CD4-positive, alpha-beta T cell (primary cell): ENCODE measurements around the gene CUL9. TPM values are rescaled to one million over a fixed set of nuclear protein-coding genes. Genes with fewer than 3 reads are reported as not detected.

ENCODE experiments used
- ATAC-seq: fragments of 200-7000 bp; cut with Tn5 transposase; one replicate; pipeline ENCODE4 v1.10.0; 2022; ENCODE audit warnings: mild to moderate bottlenecking; ENCODE audit not compliant: poor library complexity
- CTCF ChIA-PET: fragments of 350-600 bp; sonication (Branson Sonifier 250); formaldehyde crosslinking; loops from one replicate; lab custom pipeline; 2021; ENCODE audit warnings: antibody characterized with exemption, inconsistent platforms; lab: Charles Lee
- POLR2A ChIA-PET: fragments of 350-600 bp; sonication (Branson Sonifier 250); formaldehyde crosslinking; loops from one replicate; lab custom pipeline; 2021; ENCODE audit warnings: antibody characterized with exemption, inconsistent platforms; lab: Charles Lee
- DNase-seq, 14 experiments: peaks; one replicate each; pipeline ENCODE4 v3.0.0-alpha.2; 2013 to 2020; ENCODE audit warnings: mixed read lengths in 2 of 14
- H3K27ac ChIP-seq, 2 donors: one replicate each; pipeline versions ENCODE4 v1.5.1 to v1.7.0; 2013; ENCODE audit warnings: low read length in 2 of 2, low read depth in 1 of 2, mild to moderate bottlenecking in 1 of 2
- H3K27me3 ChIP-seq, 2 experiments: 1 replicate in 1 of 2; 2 replicates in 1 of 2; pipeline versions ENCODE4 v1.6.1 to v1.7.0; 2013; ENCODE audit warnings: low read length in 2 of 2, control low read depth in 1 of 2, mild to moderate bottlenecking in 1 of 2, moderate library complexity in 1 of 2; ENCODE audit not compliant: insufficient read depth in 2 of 2, control insufficient read depth in 1 of 2
- H3K36me3 ChIP-seq: one replicate; pipeline ENCODE4 v1.6.1; 2013; ENCODE audit warnings: low read length, control low read depth; ENCODE audit not compliant: insufficient read depth
- H3K4me1 ChIP-seq: one replicate; pipeline ENCODE4 v1.6.1; 2013; ENCODE audit warnings: low read length, control low read depth; ENCODE audit not compliant: insufficient read depth
- H3K4me3 ChIP-seq: one replicate; pipeline ENCODE4 v1.5.1; 2013; ENCODE audit warnings: mild to moderate bottlenecking, low read length, moderate library complexity
- H3K9me3 ChIP-seq, 2 experiments: 1 replicate in 1 of 2; 2 replicates in 1 of 2; pipeline versions ENCODE4 v1.6.1 to v1.7.0; 2013; ENCODE audit warnings: low read length in 2 of 2, mild to moderate bottlenecking in 2 of 2, control low read depth in 1 of 2, moderate library complexity in 1 of 2; ENCODE audit not compliant: control insufficient read depth in 1 of 2, insufficient read depth in 1 of 2
- H3K27ac Mint-ChIP-seq: one replicate; pipeline ENCODE4 v1.8.0; 2020; ENCODE audit warnings: mixed read lengths
- H3K27me3 Mint-ChIP-seq: one replicate; pipeline ENCODE4 v1.8.0; 2021; ENCODE audit warnings: mixed read lengths
- H3K36me3 Mint-ChIP-seq: one replicate; pipeline ENCODE4 v1.8.0; 2021; ENCODE audit warnings: low read depth, mixed read lengths
- H3K4me1 Mint-ChIP-seq: one replicate; pipeline ENCODE4 v1.8.0; 2021; ENCODE audit warnings: low read depth, mixed read lengths
- H3K4me3 Mint-ChIP-seq: one replicate; pipeline ENCODE4 v1.8.0; 2020; ENCODE audit warnings: mild to moderate bottlenecking, mixed read lengths
- H3K9me3 Mint-ChIP-seq: one replicate; pipeline ENCODE4 v1.8.0; 2020; ENCODE audit warnings: mixed read lengths
- intact Hi-C, 2 experiments: fragments of 100-400 bp; cut with DNase I in 1 of 2; cut with micrococcal nuclease in 1 of 2; formaldehyde crosslinking; loops; one replicate each; pipeline versions ENCODE4 v1.15.1 to v1.9.0; 2023 to 2025; cut with DNase I, micrococcal nuclease
- total RNA-seq, 174 experiments: library from RNA in 2 of 174; stranded (reverse) in 2 of 174; gene quantifications; one replicate each; pipeline ENCODE4 v1.2.3 and lab custom pipeline; 2021 to 2026
- TF ChIP-seq, protein P1 (sequence below): fragments of 200-600 bp; IDR thresholded peaks from one replicate; pipeline ENCODE4 v1.8.0; 2022; ENCODE audit warnings: antibody characterized with exemption, mild to moderate bottlenecking

Gene CUL9
- total RNA-seq, 2 experiments from 2014 or later = 75.5 to 79.2 TPM

DNA sequence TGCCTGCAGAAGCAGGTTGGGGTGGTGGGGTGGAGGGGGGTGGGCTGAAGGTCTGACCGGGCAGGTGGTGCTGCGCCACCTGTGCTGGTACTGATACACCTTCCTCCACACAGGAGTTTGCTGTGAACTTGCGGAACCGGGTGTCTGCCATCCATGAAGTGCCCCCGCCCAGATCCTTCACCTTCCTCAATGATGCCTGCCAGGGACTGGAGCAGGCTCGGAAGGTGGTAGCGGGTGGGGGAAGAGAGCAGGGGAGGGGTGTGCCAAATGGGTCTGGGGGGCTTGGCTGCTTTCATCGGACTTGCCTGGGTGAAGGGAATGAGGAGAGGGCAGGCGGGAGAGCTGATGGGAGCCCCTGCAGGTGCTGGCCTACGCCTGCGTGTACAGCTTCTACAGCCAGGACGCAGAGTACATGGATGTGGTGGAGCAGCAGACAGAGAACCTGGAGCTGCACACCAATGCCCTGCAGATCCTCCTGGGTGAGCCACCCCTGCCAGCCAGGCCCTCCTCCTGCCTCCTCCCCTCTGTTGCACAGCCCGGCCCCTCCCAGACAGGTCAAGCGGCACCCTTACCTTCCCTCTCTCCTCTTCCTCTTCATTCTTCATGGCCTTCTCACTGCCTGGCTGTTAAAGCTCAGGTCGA, 40.5 kb downstream of the CUL9 start:
- DNase-seq (peak in 2 of 14 experiments; percentile 34 to 35), ATAC-seq (no peak)
- intact Hi-C loops = loop anchor here in 1 of 2 experiments (5.0 kb wide), 2 partner anchors 35 to 50 kb away; partner anchors contain the start of gene SRF
- ChIA-PET POLR2A (no interaction called here), CTCF (no interaction called here)
- peaks cover 61% of the 10 kb centered on the region for H3K4me1 Mint-ChIP-seq
- Histone ChIP-seq H3K4me3 (no peak overlapping the region), H3K9me3 (no peaks in the 10 kb centered on the region), H3K27me3 (no peaks in the 10 kb centered on the region), H3K36me3 (peaks cover 16% of the 10 kb centered on the region), H3K4me1 (peaks cover 61% of the 10 kb centered on the region), H3K27ac (peak overlapping the region in 1 of 2 donors; percentile 98)
- peak overlapping the region; percentile 100 for H3K27ac Mint-ChIP-seq
- TF ChIP-seq, protein P1, sequence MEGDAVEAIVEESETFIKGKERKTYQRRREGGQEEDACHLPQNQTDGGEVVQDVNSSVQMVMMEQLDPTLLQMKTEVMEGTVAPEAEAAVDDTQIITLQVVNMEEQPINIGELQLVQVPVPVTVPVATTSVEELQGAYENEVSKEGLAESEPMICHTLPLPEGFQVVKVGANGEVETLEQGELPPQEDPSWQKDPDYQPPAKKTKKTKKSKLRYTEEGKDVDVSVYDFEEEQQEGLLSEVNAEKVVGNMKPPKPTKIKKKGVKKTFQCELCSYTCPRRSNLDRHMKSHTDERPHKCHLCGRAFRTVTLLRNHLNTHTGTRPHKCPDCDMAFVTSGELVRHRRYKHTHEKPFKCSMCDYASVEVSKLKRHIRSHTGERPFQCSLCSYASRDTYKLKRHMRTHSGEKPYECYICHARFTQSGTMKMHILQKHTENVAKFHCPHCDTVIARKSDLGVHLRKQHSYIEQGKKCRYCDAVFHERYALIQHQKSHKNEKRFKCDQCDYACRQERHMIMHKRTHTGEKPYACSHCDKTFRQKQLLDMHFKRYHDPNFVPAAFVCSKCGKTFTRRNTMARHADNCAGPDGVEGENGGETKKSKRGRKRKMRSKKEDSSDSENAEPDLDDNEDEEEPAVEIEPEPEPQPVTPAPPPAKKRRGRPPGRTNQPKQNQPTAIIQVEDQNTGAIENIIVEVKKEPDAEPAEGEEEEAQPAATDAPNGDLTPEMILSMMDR = no peak
- H3K27me3 Mint-ChIP-seq = no peaks in the 10 kb centered on the region
- H3K4me3 Mint-ChIP-seq = no peak overlapping the region
- H3K36me3 Mint-ChIP-seq = peaks cover 56% of the 10 kb centered on the region
- no peaks in the 10 kb centered on the region for H3K9me3 Mint-ChIP-seq

DNA sequence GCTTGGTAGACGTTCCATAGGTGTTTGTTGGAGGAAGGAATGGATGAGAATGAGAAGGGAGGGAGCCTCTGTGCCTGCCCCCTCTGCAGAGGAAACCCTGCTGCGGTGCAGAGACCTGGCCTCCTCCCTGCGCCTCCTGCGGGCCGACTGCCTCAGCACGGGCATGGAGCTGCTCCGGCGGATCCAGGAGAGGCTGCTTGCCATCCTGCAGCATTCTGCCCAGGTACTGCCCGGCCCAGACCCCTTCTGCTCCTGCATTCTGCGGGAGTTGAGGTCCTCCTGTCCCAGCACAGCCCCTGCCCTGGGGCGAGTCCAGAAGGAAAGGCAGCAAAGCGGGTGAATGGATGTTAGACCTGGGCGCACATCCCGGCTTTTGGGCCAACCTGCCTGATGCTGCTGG, 41.2 kb downstream of the CUL9 start:
- Histone ChIP-seq H3K4me3 (no peak overlapping the region), H3K27ac (peak overlapping the region; percentile 96 to 98), H3K27me3 (no peaks in the 10 kb centered on the region), H3K36me3 (peaks cover 16% of the 10 kb centered on the region), H3K4me1 (peaks cover 67% of the 10 kb centered on the region), H3K9me3 (no peaks in the 10 kb centered on the region)
- H3K4me3 Mint-ChIP-seq = no peak overlapping the region
- intact Hi-C loops = loop anchor here in 1 of 2 experiments (5.0 kb wide), 2 partner anchors 36 to 51 kb away; partner anchors contain the start of gene SRF
- ATAC-seq (no peak), DNase-seq (peak in 2 of 14 experiments; percentile 34 to 38)
- H3K9me3 Mint-ChIP-seq = no peaks in the 10 kb centered on the region
- H3K27ac Mint-ChIP-seq = peak overlapping the region; percentile 100
- TF ChIP-seq, protein P1 = no peak
- H3K36me3 Mint-ChIP-seq = peaks cover 53% of the 10 kb centered on the region
- no peaks in the 10 kb centered on the region for H3K27me3 Mint-ChIP-seq
- peaks cover 67% of the 10 kb centered on the region for H3K4me1 Mint-ChIP-seq
- POLR2A ChIA-PET = interaction anchor here (0.8 kb wide), 1 partner anchor 15 kb away, joined by 3 read pairs; no protein-coding TSS in a partner anchor
- CTCF ChIA-PET = interaction anchor here (1.1 to 1.9 kb wide), 2 partner anchors 48 to 175 kb away, joined by 3 to 4 read pairs; no protein-coding TSS in a partner anchor

DNA sequence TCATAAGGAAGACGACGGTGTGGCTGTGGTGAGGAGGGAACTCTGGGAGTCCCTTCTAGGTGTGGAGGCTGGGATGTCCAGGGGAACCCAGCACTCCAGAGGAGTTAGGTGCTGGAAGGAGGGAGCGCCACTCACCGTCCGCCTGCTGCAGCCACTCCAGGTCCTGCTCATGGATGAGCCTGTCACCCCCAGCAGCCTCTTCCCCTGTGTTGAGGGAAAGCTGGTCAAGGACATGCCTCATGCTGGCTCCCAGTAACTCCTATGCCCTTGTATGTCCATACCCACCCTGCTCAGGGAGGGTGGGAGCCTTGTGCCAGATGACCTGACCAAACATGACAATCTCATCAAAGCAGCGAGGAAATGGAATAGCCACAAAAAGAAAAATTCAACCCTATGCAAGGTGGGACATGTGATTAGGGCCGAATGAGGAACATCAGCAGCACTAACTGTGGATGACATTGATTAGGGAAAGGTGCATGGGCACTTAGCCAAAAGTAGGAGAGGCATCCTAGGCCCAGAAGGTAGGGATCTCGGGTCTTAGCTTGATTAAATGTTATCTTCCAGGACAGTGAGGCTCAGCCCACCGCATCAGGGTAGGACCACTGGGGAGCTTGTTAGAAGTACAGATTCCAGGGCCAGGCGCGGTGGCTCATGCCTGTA, 44.3 kb downstream of the CUL9 start:
- CTCF ChIA-PET = no interaction called here
- peaks cover 62% of the 10 kb centered on the region for H3K4me1 Mint-ChIP-seq
- no peak for ATAC-seq

More for the DNA sequence above, 44.3 kb downstream of the CUL9 start:
- POLR2A ChIA-PET = interaction anchor here (1.5 kb wide), 1 partner anchor 41 kb away, joined by 4 read pairs; no protein-coding TSS in a partner anchor
- Mint-ChIP-seq H3K4me3 (peak overlapping the region; percentile 71), H3K27me3 (no peaks in the 10 kb centered on the region), H3K36me3 (peaks cover 28% of the 10 kb centered on the region), H3K9me3 (no peaks in the 10 kb centered on the region), H3K27ac (peak overlapping the region; percentile 100)
- intact Hi-C loops = no loop called here
- Histone ChIP-seq H3K27me3 (no peaks in the 10 kb centered on the region), H3K27ac (peak overlapping the region; percentile 96 to 98), H3K4me3 (no peak overlapping the region), H3K9me3 (no peaks in the 10 kb centered on the region), H3K4me1 (peaks cover 75% of the 10 kb centered on the region), H3K36me3 (peaks cover 8% of the 10 kb centered on the region)
- TF ChIP-seq, protein P1 = no peak
- peak in 1 of 14 experiments; percentile 29 for DNase-seq
